Panc1 (cell line): Measurements from ENCODE around the gene ARHGAP45.

ENCODE experiments used
- CTCF ChIP-seq: fragments of 450-650 bp; IDR thresholded peaks from 2 replicates; pipeline ENCODE4 v1.5.1; 2017; ENCODE audit warnings: mild to moderate bottlenecking
- POLR2AphosphoS5 ChIP-seq: IDR thresholded peaks from 2 replicates; pipeline ENCODE4 v1.6.1; 2012; ENCODE audit warnings: mild to moderate bottlenecking, low read depth, low read length, moderate library complexity
- SIN3A ChIP-seq: IDR thresholded peaks from 2 replicates; pipeline ENCODE4 v1.6.1; 2012; ENCODE audit warnings: low read depth, mild to moderate bottlenecking, low read length, moderate library complexity, borderline replicate concordance; ENCODE audit not compliant: insufficient read depth
- TF ChIP-seq, protein P1 (sequence below), 2 experiments: IDR thresholded peaks; 2 replicates each; pipeline ENCODE4 v1.6.1; 2011 to 2012; ENCODE audit warnings: low read depth in 2 of 2, control low read depth in 1 of 2, low read length in 1 of 2, mild to moderate bottlenecking in 1 of 2, moderate library complexity in 1 of 2; ENCODE audit not compliant: insufficient read depth in 1 of 2

- TF ChIP-seq CTCF (no peak), POLR2AphosphoS5 (no peak), SIN3A (no peak)
- TF ChIP-seq, protein P1, sequence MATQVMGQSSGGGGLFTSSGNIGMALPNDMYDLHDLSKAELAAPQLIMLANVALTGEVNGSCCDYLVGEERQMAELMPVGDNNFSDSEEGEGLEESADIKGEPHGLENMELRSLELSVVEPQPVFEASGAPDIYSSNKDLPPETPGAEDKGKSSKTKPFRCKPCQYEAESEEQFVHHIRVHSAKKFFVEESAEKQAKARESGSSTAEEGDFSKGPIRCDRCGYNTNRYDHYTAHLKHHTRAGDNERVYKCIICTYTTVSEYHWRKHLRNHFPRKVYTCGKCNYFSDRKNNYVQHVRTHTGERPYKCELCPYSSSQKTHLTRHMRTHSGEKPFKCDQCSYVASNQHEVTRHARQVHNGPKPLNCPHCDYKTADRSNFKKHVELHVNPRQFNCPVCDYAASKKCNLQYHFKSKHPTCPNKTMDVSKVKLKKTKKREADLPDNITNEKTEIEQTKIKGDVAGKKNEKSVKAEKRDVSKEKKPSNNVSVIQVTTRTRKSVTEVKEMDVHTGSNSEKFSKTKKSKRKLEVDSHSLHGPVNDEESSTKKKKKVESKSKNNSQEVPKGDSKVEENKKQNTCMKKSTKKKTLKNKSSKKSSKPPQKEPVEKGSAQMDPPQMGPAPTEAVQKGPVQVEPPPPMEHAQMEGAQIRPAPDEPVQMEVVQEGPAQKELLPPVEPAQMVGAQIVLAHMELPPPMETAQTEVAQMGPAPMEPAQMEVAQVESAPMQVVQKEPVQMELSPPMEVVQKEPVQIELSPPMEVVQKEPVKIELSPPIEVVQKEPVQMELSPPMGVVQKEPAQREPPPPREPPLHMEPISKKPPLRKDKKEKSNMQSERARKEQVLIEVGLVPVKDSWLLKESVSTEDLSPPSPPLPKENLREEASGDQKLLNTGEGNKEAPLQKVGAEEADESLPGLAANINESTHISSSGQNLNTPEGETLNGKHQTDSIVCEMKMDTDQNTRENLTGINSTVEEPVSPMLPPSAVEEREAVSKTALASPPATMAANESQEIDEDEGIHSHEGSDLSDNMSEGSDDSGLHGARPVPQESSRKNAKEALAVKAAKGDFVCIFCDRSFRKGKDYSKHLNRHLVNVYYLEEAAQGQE (IDR thresholded peaks at IDR 0.05; ENCODE audit: insufficient read depth in 1 of 2, low read depth in 2 of 2, low read length in 1 of 2): no peak
Observed at GRCh38 chr19:1070931-1071791, 4.2 kb downstream of the ARHGAP45 start.
